HCT116 (cell line): ENCODE results near the gene HUNK. TPM values are rescaled to one million over a fixed set of nuclear protein-coding genes. Genes with fewer than 3 reads are reported as not detected.

Experiments
- ATAC-seq: fragments of 200-7000 bp; cut with Tn5 transposase; 2 replicates; pipeline ENCODE4 v1.9.1; 2020; ENCODE audit warnings: mild to moderate bottlenecking, moderate library complexity
- BruUV-seq: library from RNA; stranded (reverse); fragments of 400-500 nt; replicated peaks from 2 replicates; lab custom pipeline; 2021; lab: Mats Ljungman, UMichigan
- CTCF ChIA-PET: fragments of 300-600 bp; sonication (Branson Sonifier 250); formaldehyde crosslinking; loops from one replicate; lab custom pipeline; 2021; ENCODE audit warnings: antibody characterized with exemption; lab: Charles Lee
- POLR2A ChIA-PET: fragments of 300-600, 350-600 bp; sonication (Branson Sonifier 250); formaldehyde crosslinking; loops from one replicate; lab custom pipeline; 2021; ENCODE audit warnings: antibody characterized with exemption; lab: Charles Lee
- RAD21 ChIA-PET, 2 experiments: fragments of 300-600 bp; sonication (Branson Sonifier 250); formaldehyde crosslinking; loops; one replicate each; lab custom pipeline; 2023; ENCODE audit warnings: low total read pairs in 2 of 2; ENCODE audit not compliant: uncharacterized antibody in 2 of 2, unreplicated experiment in 2 of 2, low non-redundant PET in 1 of 2; lab: Charles Lee
- DNase-seq: peaks from one replicate; pipeline ENCODE4 v3.0.0-alpha.2; 2010; ENCODE audit warnings: low read depth, low spot score
- H2AFZ ChIP-seq: fragments of 200-600 bp; shearing (Covaris generic), sonication (generic); 2 replicates; pipeline ENCODE4 v1.6.1; 2017; ENCODE audit warnings: low read depth, mixed run types, mixed read lengths, antibody characterized with exemption, low read length; ENCODE audit not compliant: poor library complexity, severe bottlenecking
- H3K27ac ChIP-seq: 2 replicates; pipeline ENCODE4 v1.5.1; 2012; ENCODE audit warnings: low read depth, low read length
- H3K27me3 ChIP-seq: fragments of 200-600 bp; sonication (generic); 2 replicates; pipeline ENCODE4 v1.6.1; 2016; ENCODE audit warnings: mixed run types, low read length, mixed read lengths; ENCODE audit not compliant: insufficient read depth
- H3K36me3 ChIP-seq, 2 experiments: fragments of 200-500 bp in 1 of 2; fragments of 200-600 bp in 1 of 2; sonication (Bioruptor generic) in 1 of 2; sonication (generic) in 1 of 2; 2 replicates each; pipeline versions ENCODE4 v1.5.1 to v1.6.1; 2014 to 2016; ENCODE audit warnings: low read length in 2 of 2, inconsistent platforms in 1 of 2, mixed read lengths in 1 of 2, mixed run types in 1 of 2; ENCODE audit not compliant: insufficient read depth in 2 of 2, control insufficient read depth in 1 of 2
- H3K4me1 ChIP-seq, 2 experiments: fragments of 200-600 bp in 1 of 2; sonication (generic) in 1 of 2; 2 replicates each; pipeline versions ENCODE4 v1.5.1 to v1.6.1; 2012 to 2017; ENCODE audit warnings: low read length in 2 of 2, inconsistent platforms in 1 of 2, mild to moderate bottlenecking in 1 of 2, mixed read lengths in 1 of 2, mixed run types in 1 of 2, moderate library complexity in 1 of 2; ENCODE audit not compliant: insufficient read depth in 2 of 2, control insufficient read depth in 1 of 2
- H3K4me2 ChIP-seq: fragments of 200-600 bp; sonication (generic); 2 replicates; pipeline ENCODE4 v1.6.1; 2017; ENCODE audit warnings: mixed run types, low read length, mixed read lengths
- H3K4me3 ChIP-seq, 2 experiments: fragments of 200-600 bp in 1 of 2; sonication (generic) in 1 of 2; replicated peaks in 1 of 2; 2 replicates each; pipeline ENCODE4 v1.5.1; 2011 to 2016; ENCODE audit warnings: low read length in 2 of 2, control low read depth in 1 of 2, low read depth in 1 of 2, mild to moderate bottlenecking in 1 of 2, mixed read lengths in 1 of 2, mixed run types in 1 of 2
- H3K79me2 ChIP-seq: fragments of 200-600 bp; sonication (generic); 2 replicates; pipeline ENCODE4 v1.6.1; 2017; ENCODE audit warnings: mild to moderate bottlenecking, mixed run types, low read length, moderate library complexity, mixed read lengths; ENCODE audit not compliant: insufficient read depth
- H3K9ac ChIP-seq: fragments of 200-600 bp; sonication (generic); 2 replicates; pipeline ENCODE4 v1.6.1; 2016; ENCODE audit warnings: low read length, mixed read lengths
- H3K9me2 ChIP-seq: fragments of 200-600 bp; sonication (generic), shearing (Covaris generic); 2 replicates; pipeline ENCODE4 v1.6.1; 2017; ENCODE audit warnings: mixed run types, mild to moderate bottlenecking, moderate library complexity; ENCODE audit not compliant: insufficient read depth
- H3K9me3 ChIP-seq, 2 experiments: fragments of 200-500 bp in 1 of 2; fragments of 200-600 bp in 1 of 2; sonication (Bioruptor generic) in 1 of 2; sonication (generic) in 1 of 2; 2 replicates each; pipeline ENCODE4 v1.6.1; 2014 to 2017; ENCODE audit warnings: low read length in 2 of 2, mixed read lengths in 2 of 2, inconsistent platforms in 1 of 2, low read depth in 1 of 2, mild to moderate bottlenecking in 1 of 2, mixed run types in 1 of 2, moderate library complexity in 1 of 2; ENCODE audit not compliant: control insufficient read depth in 1 of 2, insufficient read depth in 1 of 2
- H4K20me1 ChIP-seq: fragments of 200-600 bp; sonication (generic), shearing (Covaris generic); 2 replicates; pipeline ENCODE4 v1.6.1; 2017; ENCODE audit warnings: mixed run types, mild to moderate bottlenecking, moderate library complexity; ENCODE audit not compliant: insufficient read depth
- ATF3 ChIP-seq: IDR thresholded peaks from 2 replicates; pipeline ENCODE4 v1.6.1; 2012
- EGR1 ChIP-seq: IDR thresholded peaks from 2 replicates; pipeline ENCODE4 v1.6.1; 2012; ENCODE audit warnings: low read depth
- ELF1 ChIP-seq: IDR thresholded peaks from 2 replicates; pipeline ENCODE4 v1.6.1; 2012; ENCODE audit warnings: low read depth, borderline replicate concordance
- EZH2 ChIP-seq: fragments of 200-600 bp; sonication (generic); IDR thresholded peaks from 2 replicates; pipeline ENCODE4 v1.6.1; 2017; ENCODE audit warnings: antibody characterized with exemption, mixed run types
- POLR2A ChIP-seq: IDR thresholded peaks from 2 replicates; pipeline ENCODE4 v1.7.0; 2011; ENCODE audit warnings: borderline replicate concordance; ENCODE audit not compliant: insufficient read depth, insufficient read length; ENCODE audit errors: extremely low read depth
- POLR2AphosphoS5 ChIP-seq: IDR thresholded peaks from 2 replicates; pipeline ENCODE4 v1.6.1; 2011; ENCODE audit warnings: mild to moderate bottlenecking, low read depth, low read length, moderate library complexity
- RAD21 ChIP-seq: IDR thresholded peaks from 2 replicates; pipeline ENCODE4 v1.6.1; 2012; ENCODE audit warnings: low read depth, mild to moderate bottlenecking
- SIN3A ChIP-seq: IDR thresholded peaks from 2 replicates; pipeline ENCODE4 v1.6.1; 2012; ENCODE audit warnings: low read depth
- YY1 ChIP-seq: IDR thresholded peaks from 2 replicates; pipeline ENCODE4 v1.6.1; 2011; ENCODE audit warnings: low read length, low read depth, moderate library complexity, mild to moderate bottlenecking; ENCODE audit not compliant: insufficient replicate concordance; ENCODE audit errors: extremely low read depth
- ZFX ChIP-seq: fragments of 450-650 bp; IDR thresholded peaks from 2 replicates; pipeline ENCODE4 v1.6.1; 2017
- intact Hi-C: fragments of 100-400 bp; cut with micrococcal nuclease; formaldehyde crosslinking; loops from 2 replicates; pipeline ENCODE4 v1.10.0; 2022
- total RNA-seq: library from RNA; stranded (reverse); gene quantifications from one replicate; pipeline ENCODE4 v1.2.1, GENCODE V29; 2021; ENCODE audit not compliant: unreplicated experiment
- TF ChIP-seq, protein P1 (sequence below), 3 experiments: fragments of 200-600 bp in 1 of 3; sonication (generic) in 1 of 3; IDR thresholded peaks in 2 of 3; conservative IDR thresholded peaks in 1 of 3; 2 replicates each; pipeline ENCODE4 v1.5.1; 2012 to 2017; ENCODE audit warnings: low read depth in 2 of 3, low read length in 2 of 3, antibody characterized with exemption in 1 of 3, borderline replicate concordance in 1 of 3, control low read depth in 1 of 3, mild to moderate bottlenecking in 1 of 3, mixed read lengths in 1 of 3, mixed run types in 1 of 3, moderate library complexity in 1 of 3; ENCODE audit not compliant: insufficient read depth in 1 of 3

HUNK gene
- total RNA-seq, 1 experiment from 2014 or later = not detected

DNA sequence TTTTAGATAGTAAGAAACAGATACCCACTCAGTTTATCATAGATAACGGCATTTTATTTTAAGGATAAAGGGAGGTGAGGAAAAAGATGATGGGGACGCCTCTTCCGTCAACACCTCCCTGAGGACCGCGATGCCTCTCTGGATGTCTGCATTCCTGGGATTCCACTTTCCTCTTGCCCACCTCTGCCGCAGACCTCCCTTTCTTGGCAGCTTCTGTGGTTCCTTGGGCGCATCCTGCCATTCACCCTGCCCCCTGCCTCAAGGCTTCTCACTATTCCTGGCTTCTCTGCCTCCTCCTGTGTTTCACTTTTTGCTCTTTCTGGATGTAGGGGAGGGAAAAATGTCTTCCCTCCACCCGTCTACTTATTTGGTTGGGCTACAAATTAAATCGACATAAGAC, 19.9 kb downstream of the HUNK start:
- Histone ChIP-seq H3K27me3 (no peaks in the 10 kb centered on the region), H3K36me3 (no peaks in the 10 kb centered on the region), H3K4me1 (peaks cover 0 to 6% of the 10 kb centered on the region in 2 experiments; a peak in 1 of 4 replicates), H3K4me3 (no peak overlapping the region), H3K9me3 (no peaks in the 10 kb centered on the region), H3K27ac (no peak overlapping the region), H2AFZ (no peak overlapping the region), H3K4me2 (no peak overlapping the region), H4K20me1 (no peaks in the 10 kb centered on the region), H3K9ac (no peak overlapping the region), H3K9me2 (no peaks in the 10 kb centered on the region), H3K79me2 (no peaks in the 10 kb centered on the region)
- RAD21 ChIA-PET = no interaction called here
- ATAC-seq (no peak), DNase-seq (no peak)
- CTCF ChIA-PET = no interaction called here
- no peak for TF ChIP-seq ELF1
- no peak for TF ChIP-seq YY1
- TF ChIP-seq POLR2A = no peak
- no peak for TF ChIP-seq ZFX
- no peak for TF ChIP-seq ATF3
- no peak for TF ChIP-seq SIN3A
- no peak for TF ChIP-seq EGR1
- TF ChIP-seq, protein P1, sequence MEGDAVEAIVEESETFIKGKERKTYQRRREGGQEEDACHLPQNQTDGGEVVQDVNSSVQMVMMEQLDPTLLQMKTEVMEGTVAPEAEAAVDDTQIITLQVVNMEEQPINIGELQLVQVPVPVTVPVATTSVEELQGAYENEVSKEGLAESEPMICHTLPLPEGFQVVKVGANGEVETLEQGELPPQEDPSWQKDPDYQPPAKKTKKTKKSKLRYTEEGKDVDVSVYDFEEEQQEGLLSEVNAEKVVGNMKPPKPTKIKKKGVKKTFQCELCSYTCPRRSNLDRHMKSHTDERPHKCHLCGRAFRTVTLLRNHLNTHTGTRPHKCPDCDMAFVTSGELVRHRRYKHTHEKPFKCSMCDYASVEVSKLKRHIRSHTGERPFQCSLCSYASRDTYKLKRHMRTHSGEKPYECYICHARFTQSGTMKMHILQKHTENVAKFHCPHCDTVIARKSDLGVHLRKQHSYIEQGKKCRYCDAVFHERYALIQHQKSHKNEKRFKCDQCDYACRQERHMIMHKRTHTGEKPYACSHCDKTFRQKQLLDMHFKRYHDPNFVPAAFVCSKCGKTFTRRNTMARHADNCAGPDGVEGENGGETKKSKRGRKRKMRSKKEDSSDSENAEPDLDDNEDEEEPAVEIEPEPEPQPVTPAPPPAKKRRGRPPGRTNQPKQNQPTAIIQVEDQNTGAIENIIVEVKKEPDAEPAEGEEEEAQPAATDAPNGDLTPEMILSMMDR (IDR thresholded peaks at IDR 0.05 in 2 of 3, conservative IDR thresholded peaks at IDR 0.05 in 1 of 3; ENCODE audit: borderline replicate concordance in 1 of 3, insufficient read depth in 1 of 3, low read depth in 2 of 3, low read length in 2 of 3) = no peak
- TF ChIP-seq RAD21 = no peak
- TF ChIP-seq EZH2 = no peak
- TF ChIP-seq POLR2AphosphoS5 = no peak
- POLR2A ChIA-PET = no interaction called here
- BruUV-seq = no TSS peak
- intact Hi-C loops = no loop called here
